GM12891 (cell line): ENCODE data around the gene HBG1.
"Not testable (repeated sequence)": the region's sequence is repeated elsewhere in the genome, so short reads cannot be mapped to it uniquely, and the experiment has no call there.

Experiments used
- POLR2A ChIP-seq: IDR thresholded peaks from 2 replicates; pipeline ENCODE4 v1.6.1; 2011; ENCODE audit warnings: low read depth, low read length, control low read depth
- POLR2AphosphoS5 ChIP-seq: IDR thresholded peaks from 2 replicates; pipeline ENCODE4 v1.6.1; 2011; ENCODE audit warnings: low read depth, low read length, control low read depth

DNA sequence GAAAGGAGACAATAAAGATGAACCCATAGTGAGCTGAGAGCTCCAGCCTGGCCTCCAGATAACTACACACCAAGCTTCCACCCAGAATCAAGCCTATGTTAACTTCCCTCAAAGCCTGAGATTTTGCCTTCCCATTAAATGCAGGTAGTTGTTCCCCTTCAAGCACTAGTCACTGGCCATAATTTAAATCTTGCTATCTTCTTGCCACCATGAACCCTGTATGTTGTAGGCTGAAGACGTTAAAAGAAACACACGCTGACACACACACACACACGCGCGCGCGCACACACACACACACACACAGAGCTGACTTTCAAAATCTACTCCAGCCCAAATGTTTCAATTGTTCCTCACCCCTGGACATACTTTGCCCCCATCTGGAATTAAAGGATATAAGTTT lies 1.2 kb downstream of the HBG1 start:
- not testable (repeated sequence) for TF ChIP-seq POLR2A, POLR2AphosphoS5
